ENCODE data around the gene DGKI.

The DGKI gene

DNA sequence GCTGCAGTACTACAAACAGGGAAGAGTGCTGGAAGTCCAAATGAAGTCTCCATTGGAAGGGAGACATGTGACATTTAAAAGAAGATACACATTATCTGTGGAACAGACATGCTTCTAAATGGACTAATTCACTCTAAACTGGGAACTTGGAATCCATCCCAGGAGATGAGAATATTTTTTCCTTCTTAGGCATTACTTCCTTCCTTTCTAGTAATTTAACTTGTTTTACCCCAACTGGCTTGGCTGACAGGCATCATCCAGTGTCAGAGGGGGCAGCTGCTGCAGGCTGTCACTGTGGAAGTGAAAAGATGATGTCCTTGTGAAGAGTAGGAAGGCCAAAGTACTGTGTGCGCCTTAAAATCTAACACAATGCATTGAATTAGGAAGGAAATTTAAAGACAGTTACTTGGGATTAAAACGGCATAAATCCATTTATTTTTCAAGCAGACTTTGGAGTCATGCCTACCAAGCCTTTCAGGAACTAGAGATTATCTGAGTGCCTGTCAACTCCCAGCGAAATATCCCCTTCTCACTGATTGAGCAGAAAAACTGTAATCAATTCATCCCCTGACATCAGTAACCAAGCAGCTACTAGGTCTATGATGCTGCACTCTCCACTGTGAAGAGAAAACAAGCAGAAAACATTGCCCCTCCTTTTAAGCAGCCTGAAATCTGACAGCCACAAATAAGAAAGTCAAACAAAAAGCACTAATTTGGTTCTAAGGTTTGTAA is 161.2 kb downstream of the DGKI start:
- Histone ChIP-seq H4K8ac (ENCODE audit: low read length) (no peak overlapping the region), H3K4me1 (ENCODE audit: control insufficient read depth, insufficient read depth, low read depth, low read length) (peaks cover 3% of the 10 kb centered on the region), H3K18ac (ENCODE audit: low read depth in 1 of 2, low read length in 2 of 2) (no peak overlapping the region), H2BK5ac (ENCODE audit: low read depth, low read length, poor library complexity, severe bottlenecking) (no peak overlapping the region), H3K14ac (ENCODE audit: low read length in 2 of 2) (no peak overlapping the region), H3K9me3 (ENCODE audit: control insufficient read depth, low read length) (no peaks in the 10 kb centered on the region), H3K36me3 (ENCODE audit: control insufficient read depth in 1 of 2, insufficient read depth in 2 of 2, low read depth in 1 of 2, low read length in 2 of 2) (no peaks in the 10 kb centered on the region), H3K4ac (ENCODE audit: low read depth in 1 of 2, low read length in 2 of 2) (no peak overlapping the region), H2BK15ac (ENCODE audit: low read depth, poor library complexity, severe bottlenecking) (no peak overlapping the region), H3K27me3 (ENCODE audit: control insufficient read depth in 1 of 2, insufficient read depth in 1 of 2, low read length in 2 of 2) (no peaks in the 10 kb centered on the region), H3K23ac (ENCODE audit: low read length in 2 of 2) (no peak overlapping the region), H3K9ac (ENCODE audit: low read length) (no peak overlapping the region), H3K4me3 (ENCODE audit: insufficient read depth in 1 of 2, low read depth in 1 of 2, low read length in 2 of 2) (no peak overlapping the region), H4K91ac (ENCODE audit: low read length) (no peak overlapping the region), H3K27ac (ENCODE audit: low read length, poor library complexity, severe bottlenecking) (no peak overlapping the region), H3K4me2 (ENCODE audit: low read length, poor library complexity, severe bottlenecking) (no peak overlapping the region), H2BK12ac (ENCODE audit: low read length in 2 of 2) (no peak overlapping the region), H2BK120ac (ENCODE audit: low read depth, low read length) (no peak overlapping the region), H2AK5ac (ENCODE audit: low read length, severe bottlenecking) (no peak overlapping the region), H3K79me1 (replicated peaks; ENCODE audit: low read length, poor library complexity, severe bottlenecking) (no peaks in the 10 kb centered on the region), H2AFZ (ENCODE audit: low read depth, low read length) (no peak overlapping the region)
- 86% methylated on average over 3 of the region's 3 CpGs for WGBS
- no peak for DNase-seq

DNA sequence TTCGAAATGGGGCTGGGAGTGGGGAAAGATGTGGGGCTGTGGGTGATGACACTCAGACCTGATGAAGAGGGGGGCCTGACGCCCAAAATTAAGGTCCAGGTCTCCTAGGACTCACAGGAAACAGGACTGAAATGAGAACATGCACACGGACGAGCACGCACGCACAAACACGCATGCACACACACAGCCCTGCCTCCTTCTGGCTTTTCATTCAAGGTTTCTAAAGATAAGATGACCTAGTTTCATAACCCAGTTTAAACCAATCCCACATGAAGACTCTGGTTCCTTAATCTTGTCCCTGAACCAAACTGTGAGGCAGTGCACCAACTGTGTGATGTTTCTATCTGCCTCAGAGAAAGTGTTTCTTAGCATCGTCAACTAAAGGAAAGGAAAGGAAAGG is 162.0 kb downstream of the DGKI start:
- peaks cover 3% of the 10 kb centered on the region for H3K4me1 ChIP-seq (ENCODE audit: control insufficient read depth, insufficient read depth, low read depth, low read length)
- no peak overlapping the region for H2BK15ac ChIP-seq (ENCODE audit: low read depth, poor library complexity, severe bottlenecking)

GRCh38 chr7:137684316-137684715 is 162.5 kb downstream of the DGKI start:
- Histone ChIP-seq H3K79me1 (replicated peaks; ENCODE audit: low read length, poor library complexity, severe bottlenecking) (no peaks in the 10 kb centered on the region), H3K9me3 (ENCODE audit: control insufficient read depth, low read length) (no peaks in the 10 kb centered on the region), H2BK120ac (ENCODE audit: low read depth, low read length) (no peak overlapping the region), H2AFZ (ENCODE audit: low read depth, low read length) (no peak overlapping the region), H3K14ac (ENCODE audit: low read length in 2 of 2) (no peak overlapping the region), H3K4ac (ENCODE audit: low read depth in 1 of 2, low read length in 2 of 2) (no peak overlapping the region), H3K4me2 (ENCODE audit: low read length, poor library complexity, severe bottlenecking) (no peak overlapping the region), H2AK5ac (ENCODE audit: low read length, severe bottlenecking) (no peak overlapping the region), H3K18ac (ENCODE audit: low read depth in 1 of 2, low read length in 2 of 2) (no peak overlapping the region), H3K27ac (ENCODE audit: low read length, poor library complexity, severe bottlenecking) (no peak overlapping the region), H3K4me1 (ENCODE audit: control insufficient read depth, insufficient read depth, low read depth, low read length) (peaks cover 2% of the 10 kb centered on the region), H3K36me3 (ENCODE audit: control insufficient read depth in 1 of 2, insufficient read depth in 2 of 2, low read depth in 1 of 2, low read length in 2 of 2) (no peaks in the 10 kb centered on the region), H3K23ac (ENCODE audit: low read length in 2 of 2) (no peak overlapping the region), H3K27me3 (ENCODE audit: control insufficient read depth in 1 of 2, insufficient read depth in 1 of 2, low read length in 2 of 2) (no peaks in the 10 kb centered on the region), H2BK5ac (ENCODE audit: low read depth, low read length, poor library complexity, severe bottlenecking) (no peak overlapping the region), H3K4me3 (ENCODE audit: insufficient read depth in 1 of 2, low read depth in 1 of 2, low read length in 2 of 2) (no peak overlapping the region), H2BK15ac (ENCODE audit: low read depth, poor library complexity, severe bottlenecking) (no peak overlapping the region), H3K9ac (ENCODE audit: low read length) (no peak overlapping the region), H4K8ac (ENCODE audit: low read length) (no peak overlapping the region), H4K91ac (ENCODE audit: low read length) (no peak overlapping the region), H2BK12ac (ENCODE audit: low read length in 2 of 2) (no peak overlapping the region)
- 88% methylated on average over 7 of the region's 7 CpGs for WGBS
- no peak for DNase-seq

More for the DNA sequence above, 162.0 kb downstream of the DGKI start:
- H3K27me3 ChIP-seq (ENCODE audit: control insufficient read depth in 1 of 2, insufficient read depth in 1 of 2, low read length in 2 of 2) = no peaks in the 10 kb centered on the region
- H2AFZ ChIP-seq (ENCODE audit: low read depth, low read length) = no peak overlapping the region
- no peak overlapping the region for H3K27ac ChIP-seq (ENCODE audit: low read length, poor library complexity, severe bottlenecking)
- H2BK5ac ChIP-seq (ENCODE audit: low read depth, low read length, poor library complexity, severe bottlenecking) = no peak overlapping the region
- no peak overlapping the region for H4K8ac ChIP-seq (ENCODE audit: low read length)
- no peaks in the 10 kb centered on the region for H3K9me3 ChIP-seq (ENCODE audit: control insufficient read depth, low read length)
- no peak overlapping the region for H3K4me3 ChIP-seq (ENCODE audit: insufficient read depth in 1 of 2, low read depth in 1 of 2, low read length in 2 of 2)
- DNase-seq = no peak
- H3K79me1 ChIP-seq (replicated peaks; ENCODE audit: low read length, poor library complexity, severe bottlenecking) = no peaks in the 10 kb centered on the region
- no peak overlapping the region for H3K18ac ChIP-seq (ENCODE audit: low read depth in 1 of 2, low read length in 2 of 2)
- no peak overlapping the region for H4K91ac ChIP-seq (ENCODE audit: low read length)
- no peaks in the 10 kb centered on the region for H3K36me3 ChIP-seq (ENCODE audit: control insufficient read depth in 1 of 2, insufficient read depth in 2 of 2, low read depth in 1 of 2, low read length in 2 of 2)
- no peak overlapping the region for H2BK12ac ChIP-seq (ENCODE audit: low read length in 2 of 2)
- no peak overlapping the region for H3K4me2 ChIP-seq (ENCODE audit: low read length, poor library complexity, severe bottlenecking)
- peak overlapping the region; percentile 30 for H2AK5ac ChIP-seq (ENCODE audit: low read length, severe bottlenecking)
- no peak overlapping the region for H3K4ac ChIP-seq (ENCODE audit: low read depth in 1 of 2, low read length in 2 of 2)
- no peak overlapping the region for H2BK120ac ChIP-seq (ENCODE audit: low read depth, low read length)
- no peak overlapping the region for H3K14ac ChIP-seq (ENCODE audit: low read length in 2 of 2)
- no peak overlapping the region for H3K9ac ChIP-seq (ENCODE audit: low read length)
- H3K23ac ChIP-seq (ENCODE audit: low read length in 2 of 2) = no peak overlapping the region
- WGBS = 92% methylated on average over 8 of the region's 8 CpGs

GRCh38 chr7:137682596-137682995 is 164.2 kb downstream of the DGKI start:
- Histone ChIP-seq H3K9me3 (ENCODE audit: control insufficient read depth, low read length) (no peaks in the 10 kb centered on the region), H3K4ac (ENCODE audit: low read depth in 1 of 2, low read length in 2 of 2) (no peak overlapping the region), H3K4me3 (ENCODE audit: insufficient read depth in 1 of 2, low read depth in 1 of 2, low read length in 2 of 2) (no peak overlapping the region), H3K18ac (ENCODE audit: low read depth in 1 of 2, low read length in 2 of 2) (no peak overlapping the region), H4K91ac (ENCODE audit: low read length) (no peak overlapping the region), H3K27ac (ENCODE audit: low read length, poor library complexity, severe bottlenecking) (peak overlapping the region; percentile 85), H3K14ac (ENCODE audit: low read length in 2 of 2) (no peak overlapping the region), H2AFZ (ENCODE audit: low read depth, low read length) (no peak overlapping the region), H2BK12ac (ENCODE audit: low read length in 2 of 2) (no peak overlapping the region), H3K4me1 (ENCODE audit: control insufficient read depth, insufficient read depth, low read depth, low read length) (peaks cover 2% of the 10 kb centered on the region), H3K79me1 (replicated peaks; ENCODE audit: low read length, poor library complexity, severe bottlenecking) (no peaks in the 10 kb centered on the region), H2BK15ac (ENCODE audit: low read depth, poor library complexity, severe bottlenecking) (no peak overlapping the region), H2AK5ac (ENCODE audit: low read length, severe bottlenecking) (no peak overlapping the region), H2BK5ac (ENCODE audit: low read depth, low read length, poor library complexity, severe bottlenecking) (no peak overlapping the region), H3K23ac (ENCODE audit: low read length in 2 of 2) (no peak overlapping the region), H3K36me3 (ENCODE audit: control insufficient read depth in 1 of 2, insufficient read depth in 2 of 2, low read depth in 1 of 2, low read length in 2 of 2) (no peaks in the 10 kb centered on the region), H3K27me3 (ENCODE audit: control insufficient read depth in 1 of 2, insufficient read depth in 1 of 2, low read length in 2 of 2) (no peaks in the 10 kb centered on the region), H3K9ac (ENCODE audit: low read length) (peak overlapping the region; percentile 82), H2BK120ac (ENCODE audit: low read depth, low read length) (no peak overlapping the region), H3K4me2 (ENCODE audit: low read length, poor library complexity, severe bottlenecking) (no peak overlapping the region), H4K8ac (ENCODE audit: low read length) (no peak overlapping the region)
- DNase-seq = no peak
